GM19240 (cell line): ENCODE results near the gene SH3TC1.

ENCODE experiments used
- DNase-seq: peaks from one replicate; pipeline ENCODE4 v3.0.0; 2011; ENCODE audit warnings: low spot score; ENCODE audit not compliant: insufficient read length

SH3TC1 gene

GRCh38 chr4:8241895-8242696, 43.0 kb downstream of the SH3TC1 start:
- DNase-seq, result peak; percentile 97

DNA sequence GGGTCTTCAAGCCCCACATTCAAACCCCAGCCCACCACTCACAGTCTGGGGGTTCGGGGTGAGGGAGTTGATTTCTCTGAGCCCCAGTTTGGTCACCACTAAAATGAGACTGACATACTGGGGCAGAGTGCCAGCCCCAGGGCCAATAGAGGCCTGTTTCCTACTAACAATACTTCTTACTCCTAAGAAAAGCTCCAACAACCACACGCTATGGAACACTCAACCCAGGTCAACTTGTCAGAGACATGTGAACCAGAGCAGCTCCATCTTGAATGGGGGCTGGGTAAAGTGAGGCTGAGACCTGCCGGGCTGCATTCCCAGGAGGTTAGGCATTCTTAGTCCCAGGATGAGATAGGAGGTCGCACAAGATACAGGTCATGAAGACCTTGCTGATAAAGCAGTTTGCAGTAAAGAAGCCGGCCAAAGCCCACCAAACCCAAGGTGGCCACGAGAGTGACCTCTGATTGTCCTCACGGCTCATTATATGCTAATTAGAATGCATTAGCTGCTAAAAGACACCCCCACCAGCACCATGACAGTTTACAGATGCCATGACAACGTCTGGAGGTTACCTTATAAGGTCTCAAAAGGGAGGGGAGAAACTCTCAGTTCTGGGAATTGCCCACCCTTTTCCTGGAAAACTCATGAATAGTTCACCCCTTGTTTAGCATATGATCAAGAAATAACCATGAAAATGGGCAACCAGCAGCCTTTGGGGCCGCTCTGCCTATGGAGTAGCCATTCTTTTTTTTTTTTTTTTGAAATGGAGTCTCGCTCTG, 43.9 kb downstream of the SH3TC1 start:
- DNase-seq, result no peak

DNA sequence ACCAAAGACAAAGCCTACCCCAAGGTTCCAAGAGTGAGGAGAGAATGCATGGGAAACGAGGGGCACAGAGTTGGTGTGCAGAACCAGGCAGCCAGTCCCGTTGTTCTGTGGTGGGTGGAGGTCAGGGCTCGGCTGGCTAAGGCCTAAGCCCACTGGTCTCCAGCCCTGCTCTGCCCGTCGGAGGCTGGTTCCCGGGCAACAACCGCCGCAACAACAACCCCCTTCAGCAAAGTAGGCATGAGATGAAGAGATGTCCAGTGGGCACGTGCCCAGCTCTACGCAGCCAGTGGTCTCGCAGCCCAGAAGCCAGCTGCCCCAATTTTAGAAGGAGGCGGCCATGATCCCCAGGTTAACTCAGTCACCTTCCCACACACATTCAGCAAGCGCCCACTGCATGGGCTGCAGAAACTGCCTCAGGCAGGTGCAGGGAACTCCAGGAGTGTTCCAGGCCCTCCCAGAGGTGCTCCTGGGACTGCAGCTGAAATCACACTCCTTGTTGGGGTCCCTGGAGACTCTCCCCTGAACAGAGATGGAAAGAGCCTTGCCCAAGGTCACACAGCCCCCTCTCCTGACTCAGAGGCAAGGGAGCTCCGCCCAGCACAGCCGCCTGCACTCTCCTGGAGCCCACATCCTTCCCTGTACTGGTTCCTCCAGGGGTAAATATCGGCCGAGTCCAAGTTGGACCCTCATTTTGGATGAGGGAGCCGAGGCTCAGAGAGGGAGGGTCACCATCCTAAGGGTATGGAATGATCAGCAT, 45.1 kb downstream of the SH3TC1 start:
- no peak for DNase-seq

DNA sequence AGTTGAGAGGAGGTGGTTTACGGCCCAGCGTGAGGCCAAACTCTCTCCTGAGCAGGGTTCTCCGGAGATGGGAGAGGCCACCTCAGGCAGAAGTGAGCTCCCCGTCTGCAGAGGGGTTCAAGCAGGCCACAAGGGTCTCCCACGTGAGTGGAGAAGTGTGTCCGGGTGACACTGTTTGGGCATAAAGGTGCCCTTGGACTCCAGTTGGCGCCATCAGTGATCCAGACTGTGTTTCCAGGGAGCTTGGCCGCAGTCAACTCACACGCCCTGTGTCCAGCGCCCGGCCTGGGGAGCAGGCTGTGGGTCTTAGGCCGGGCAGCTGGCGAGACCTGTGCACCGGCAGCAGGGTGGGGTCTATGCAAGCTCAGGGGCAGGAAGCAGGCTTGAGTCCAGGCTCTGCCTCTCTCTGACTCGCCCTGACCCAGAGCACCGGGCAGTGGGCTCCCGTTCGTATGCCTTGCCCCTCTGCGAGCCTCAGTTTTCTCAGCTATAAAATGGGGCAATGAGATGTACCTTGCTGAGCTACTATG, 45.9 kb downstream of the SH3TC1 start:
- no peak for DNase-seq

GRCh38 chr4:8245884-8246833, 47.1 kb downstream of the SH3TC1 start:
- no peak for DNase-seq

DNA sequence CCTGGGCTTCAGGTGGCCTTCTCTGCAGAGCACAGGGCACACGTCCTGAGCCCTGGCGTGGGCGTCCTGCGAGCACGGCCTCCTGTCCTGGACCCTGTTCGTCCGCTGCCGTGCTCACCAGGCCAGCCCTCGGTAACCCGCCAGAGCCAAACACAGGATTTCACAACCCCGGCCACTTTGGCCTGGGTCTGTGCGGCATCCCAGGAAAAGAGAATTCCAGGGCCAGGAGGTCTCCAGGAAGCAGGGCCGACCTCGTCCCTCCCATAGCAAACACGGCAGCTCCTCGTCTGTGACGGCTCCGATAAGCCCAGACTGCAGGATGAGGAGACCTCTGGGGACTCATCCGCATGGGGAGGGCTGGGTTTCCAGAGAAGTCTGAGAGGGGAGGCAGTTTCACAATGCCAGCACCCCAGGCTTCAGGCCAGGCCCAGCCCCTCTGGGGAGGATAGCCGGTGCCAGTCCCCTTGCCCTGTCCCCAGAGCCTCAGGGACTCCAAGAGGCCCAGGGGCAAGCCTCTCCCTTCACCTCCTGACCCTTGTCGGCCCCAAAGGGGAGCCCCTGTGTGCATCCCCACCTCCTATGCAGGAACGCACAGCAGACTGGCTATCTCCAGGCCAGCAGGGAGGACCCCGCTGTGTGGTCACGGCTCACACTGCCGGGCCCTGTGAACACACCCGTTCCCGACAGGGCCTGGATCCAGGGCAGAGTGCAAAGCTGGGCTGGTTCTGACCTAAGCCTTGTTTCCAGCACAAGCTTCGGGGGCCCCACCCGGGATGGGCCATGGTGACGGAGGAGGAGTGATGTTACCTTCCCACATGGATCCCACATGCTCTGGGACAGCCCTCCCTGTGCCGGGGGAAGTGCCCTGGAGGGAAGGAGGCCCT, 48.2 kb downstream of the SH3TC1 start:
- DNase-seq, result no peak

DNA sequence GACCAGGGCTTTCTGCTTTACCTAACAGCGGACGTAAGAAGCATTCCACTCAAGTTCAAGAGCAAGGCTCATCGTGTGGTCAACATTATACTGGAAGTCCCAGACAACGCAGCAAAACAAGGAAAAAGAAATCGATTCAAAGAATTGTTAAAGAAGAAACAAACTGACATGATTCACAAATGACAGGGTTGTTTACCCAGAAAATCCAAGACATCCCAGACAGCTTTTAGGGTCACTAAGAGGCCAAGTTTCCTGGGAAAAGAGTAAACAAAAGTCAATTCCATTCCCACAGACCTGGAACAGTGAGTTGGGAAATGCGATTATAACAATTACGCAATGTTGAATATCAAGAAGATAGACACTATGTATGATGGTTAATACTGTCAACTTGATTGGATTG, 49.0 kb downstream of the SH3TC1 start:
- DNase-seq, result no peak

- no peak for DNase-seq
Measured at GRCh38 chr4:8250227-8250626, 51.1 kb downstream of the SH3TC1 start.

- DNase-seq, result no peak
Measured at GRCh38 chr4:8250637-8251036, 51.5 kb downstream of the SH3TC1 start.

DNA sequence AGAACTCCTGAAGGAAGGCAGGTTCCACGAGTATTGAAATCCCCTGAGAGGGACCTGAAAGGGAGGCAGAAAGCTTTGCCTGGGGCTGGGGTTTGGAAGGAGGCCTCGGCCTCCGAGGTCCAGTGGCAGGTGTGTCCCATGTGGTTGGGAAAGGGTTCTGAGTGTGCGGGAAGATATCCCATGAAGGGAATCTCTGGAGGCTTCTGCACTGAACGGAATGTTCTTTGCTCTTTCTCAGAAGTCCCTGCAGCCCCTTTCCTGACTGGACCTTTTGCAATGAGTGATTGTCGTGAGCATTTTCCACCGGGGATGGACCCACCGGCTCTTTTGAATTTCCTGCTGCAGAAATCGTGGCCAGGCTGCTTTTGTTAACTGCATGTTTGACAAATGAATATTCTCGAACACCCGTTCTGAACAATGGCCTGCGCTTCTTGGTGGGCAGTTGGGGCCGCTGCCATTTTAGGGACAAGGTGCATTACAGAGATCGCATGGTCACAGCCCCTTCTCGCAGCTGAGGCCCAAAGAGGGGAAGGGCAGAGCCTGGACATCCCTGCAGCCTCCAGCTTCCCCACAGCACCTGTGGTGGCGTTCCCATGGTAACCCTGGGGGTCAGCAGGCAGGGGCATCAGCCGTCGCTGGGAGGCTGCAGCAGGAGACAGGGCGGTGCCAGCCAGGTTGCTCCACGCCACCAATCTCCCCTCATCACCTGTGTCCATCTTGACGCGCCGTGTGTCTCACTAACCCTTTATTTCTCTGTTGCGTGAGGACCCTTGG, 52.2 kb downstream of the SH3TC1 start:
- no peak for DNase-seq

DNA sequence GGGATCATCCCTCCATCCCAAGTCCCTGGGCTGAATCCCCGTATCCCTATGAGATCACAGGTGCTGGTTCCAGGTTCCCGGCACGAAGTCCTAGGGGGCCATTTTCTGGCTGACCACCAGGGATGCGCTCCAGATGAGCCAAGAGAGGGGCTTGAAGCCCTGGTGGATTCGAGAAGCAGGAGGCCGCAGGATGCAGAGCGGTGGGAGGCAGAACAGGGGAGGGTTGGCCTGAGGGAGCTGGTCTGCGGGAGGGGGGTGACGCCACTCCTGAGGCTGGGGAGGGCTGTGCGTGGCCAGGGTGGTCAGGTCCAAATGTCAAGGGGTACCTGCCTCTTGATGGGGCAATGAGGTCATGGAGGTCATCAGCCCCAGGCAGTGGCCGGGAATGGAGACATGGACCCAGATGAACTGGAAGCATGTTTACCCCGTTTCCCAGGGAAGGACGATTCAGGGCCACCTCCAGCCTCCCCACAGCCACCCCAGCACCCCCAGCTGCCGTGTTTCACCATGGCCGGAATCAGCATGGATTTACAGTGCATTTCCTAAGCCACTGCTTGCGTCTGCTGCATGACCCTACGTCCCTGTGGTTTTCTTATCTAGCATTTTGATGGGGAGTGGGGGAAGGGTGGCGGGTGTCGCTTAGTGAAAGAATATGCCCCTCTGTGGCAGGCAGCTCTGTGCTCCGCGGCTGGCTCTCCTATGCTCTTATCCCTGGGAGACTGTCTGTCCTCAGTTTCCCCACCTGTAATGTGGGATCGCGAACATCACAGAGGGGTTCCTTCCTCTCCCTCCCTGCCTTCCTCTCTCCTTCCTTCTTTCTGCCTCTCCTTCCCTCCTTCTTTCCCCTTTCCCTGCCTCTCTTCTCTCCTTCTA, 53.4 kb downstream of the SH3TC1 start:
- no peak for DNase-seq

- DNase-seq, result no peak
Measured at GRCh38 chr4:8254076-8254475, 55.0 kb downstream of the SH3TC1 start.

DNA sequence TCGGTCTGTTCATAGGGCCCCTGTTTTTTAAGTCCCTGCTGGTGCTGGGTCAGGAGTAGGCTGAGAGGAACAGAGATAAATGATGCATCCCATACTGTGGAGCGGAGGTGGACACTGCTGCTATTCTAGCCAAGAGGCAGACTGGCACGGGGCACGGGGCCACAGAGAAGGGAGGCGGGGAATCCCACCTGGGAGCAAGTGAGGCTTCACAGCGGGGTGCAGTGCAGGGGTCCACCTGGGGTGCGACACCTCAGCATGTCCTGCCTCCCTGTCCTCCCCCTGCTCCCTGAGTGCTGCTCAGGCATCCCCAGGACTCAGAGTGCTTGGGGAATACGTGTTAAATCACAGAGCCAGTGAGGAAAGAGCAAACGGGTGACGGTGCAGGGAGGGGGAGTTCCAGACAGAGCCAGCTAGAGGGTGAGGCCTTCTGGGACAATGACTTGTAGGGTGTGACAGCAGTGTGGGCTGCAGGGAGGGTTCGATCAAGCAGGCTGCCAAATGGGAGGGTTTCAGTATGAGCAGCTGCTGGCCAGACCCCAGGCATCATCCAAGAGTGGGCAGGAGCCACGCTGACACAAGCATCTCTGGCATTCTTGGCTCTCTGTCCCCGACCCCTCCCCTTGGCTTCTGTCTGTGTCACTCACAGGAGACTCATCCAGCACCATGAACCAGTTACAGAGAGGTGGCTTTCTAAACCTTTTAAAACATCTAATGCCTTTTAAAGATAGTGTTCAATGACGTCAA, 56.8 kb downstream of the SH3TC1 start:
- DNase-seq, result no peak

DNA sequence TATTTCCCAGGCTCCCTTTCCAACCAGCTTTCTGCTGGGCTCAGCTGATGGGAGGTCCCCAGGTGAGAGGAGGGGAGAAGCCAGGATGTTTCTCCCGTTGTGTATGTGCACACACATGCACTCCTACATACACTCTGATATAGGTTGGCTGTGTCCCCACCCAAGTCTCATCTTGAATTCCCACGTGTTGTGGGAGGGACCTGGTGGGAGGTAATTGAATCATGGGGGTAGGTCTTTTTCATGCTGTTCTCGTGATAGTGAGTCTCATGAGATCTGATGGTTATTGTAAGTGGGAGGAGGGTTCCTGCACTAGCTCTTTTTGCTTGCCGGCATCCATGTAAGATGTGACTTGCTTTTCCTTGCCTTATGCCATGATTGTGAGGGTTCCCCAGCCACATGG, 58.8 kb downstream of the SH3TC1 start:
- no peak for DNase-seq

DNA sequence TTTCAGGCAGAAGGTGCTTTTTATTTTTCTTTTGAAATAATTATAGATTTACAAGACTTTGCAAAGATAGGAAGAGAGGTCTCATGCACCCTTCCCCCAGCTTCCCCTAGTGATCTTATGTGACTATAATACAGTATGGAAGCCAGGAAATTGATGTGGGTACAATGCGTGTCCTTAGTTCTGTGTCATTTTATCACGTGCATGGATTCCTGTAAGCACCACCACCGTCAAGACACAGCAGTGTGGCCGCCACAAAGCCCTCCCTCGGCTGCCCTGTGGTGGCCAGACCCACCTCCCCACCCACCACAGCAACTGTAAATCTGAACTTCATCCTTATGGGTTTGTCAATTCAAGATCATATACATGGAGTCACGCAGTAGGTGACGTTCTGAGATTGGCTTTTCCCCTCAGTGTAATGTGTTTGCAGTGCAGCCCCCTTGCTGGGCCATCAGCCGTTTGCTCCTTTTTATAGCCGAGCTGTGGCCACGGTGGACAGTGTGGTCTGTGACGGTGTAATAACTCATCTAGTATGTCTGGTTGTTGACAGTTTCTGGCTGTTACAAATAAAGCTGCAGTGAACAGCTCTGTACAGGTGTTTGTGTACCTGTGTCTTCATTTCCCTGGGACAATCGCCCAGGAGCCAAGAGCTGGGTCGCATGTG, 59.6 kb downstream of the SH3TC1 start:
- no peak for DNase-seq

DNA sequence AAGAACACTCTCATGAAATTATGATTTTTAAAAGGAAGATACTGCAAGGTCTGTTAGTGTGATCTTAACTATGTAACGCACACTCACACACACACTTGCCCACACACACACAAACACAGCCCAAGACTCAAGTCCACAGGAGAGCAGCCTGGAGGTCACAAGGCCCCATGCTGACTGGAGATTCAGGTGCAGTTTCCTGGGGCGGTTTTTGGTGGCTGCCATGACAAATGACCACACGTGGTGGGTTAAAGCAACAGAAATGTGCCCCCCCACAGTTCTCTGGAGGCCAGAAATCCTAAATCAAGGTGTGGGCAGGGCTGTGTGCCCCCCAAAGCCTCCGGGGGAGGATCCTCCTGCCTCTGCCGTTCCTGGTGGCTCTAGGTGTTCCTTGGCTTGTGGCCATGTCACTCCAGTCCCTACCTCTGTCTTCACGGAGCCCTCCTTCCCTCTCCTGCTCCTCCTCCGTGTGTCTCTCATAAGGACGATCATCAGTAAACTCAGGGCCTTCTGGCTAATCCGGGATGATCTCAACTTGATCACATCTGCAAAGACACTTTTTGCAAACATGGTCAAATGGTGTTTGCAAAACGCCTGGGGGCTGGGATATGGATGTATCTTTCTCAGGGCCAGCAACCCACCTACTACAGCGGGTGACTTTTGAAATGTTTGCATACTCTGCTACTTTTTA, 60.8 kb downstream of the SH3TC1 start:
- no peak for DNase-seq
